Measurements from ENCODE around the gene DNAJC9.

DNA sequence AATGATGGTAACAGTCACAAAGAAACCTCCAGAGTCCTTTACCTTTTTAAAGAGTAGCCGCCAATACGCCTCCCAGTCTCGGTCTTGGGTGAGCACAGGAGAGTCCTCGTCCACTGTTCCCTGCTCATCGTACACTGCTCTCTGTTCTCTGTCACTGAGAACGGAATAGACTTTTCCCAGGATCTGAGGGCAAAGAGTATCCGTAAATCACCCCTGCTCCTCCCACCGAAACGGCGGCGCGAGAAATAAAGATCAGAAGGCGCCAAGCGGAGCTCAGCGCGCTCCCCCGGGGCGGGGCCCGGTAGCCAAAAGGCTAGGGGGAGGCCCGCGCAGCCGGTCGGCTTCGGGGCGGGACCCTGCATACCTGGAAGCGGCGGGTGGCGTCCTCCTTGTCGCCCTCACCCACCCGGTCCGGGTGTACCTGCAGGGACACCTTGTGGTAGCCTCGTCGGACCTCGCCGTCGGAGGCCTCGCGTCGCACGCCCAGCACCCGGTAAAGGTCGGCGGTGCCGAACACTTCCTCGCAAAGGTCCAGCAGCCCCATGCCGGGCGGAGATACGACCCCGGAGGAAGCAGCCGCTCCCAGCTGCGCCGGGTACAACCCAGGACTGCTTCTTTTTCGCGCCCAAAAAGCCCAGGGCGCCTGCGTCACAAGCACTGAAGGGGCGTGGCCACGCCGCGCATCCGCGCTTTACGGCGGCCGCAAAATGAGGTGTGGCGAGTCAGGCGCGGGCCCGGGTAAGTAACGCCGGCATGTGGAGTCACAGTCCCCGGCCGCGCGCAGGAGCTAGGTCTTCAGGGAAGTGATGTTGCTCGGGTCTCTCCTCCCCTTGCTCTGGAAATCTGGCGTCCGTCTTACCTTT is at the start of gene DNAJC9:
- TF ChIP-seq CTCF (conservative IDR thresholded peaks at IDR 0.05; ENCODE audit: low read length) (no peak; the same call in 1 of the 2 replicates), EZH2phosphoT487 (IDR thresholded peaks at IDR 0.05; ENCODE audit: borderline replicate concordance) (no peak)
